ENCODE results near the gene PLXNB1.

GRCh38 chr3:48426944-48427629 lies 2.8 kb downstream of the PLXNB1 start:
- TF ChIP-seq POLR2A (IDR thresholded peaks at IDR 0.05) (no peak), CTCF (IDR thresholded peaks at IDR 0.05) (no peak), EP300 (IDR thresholded peaks at IDR 0.05; ENCODE audit: low read depth) (no peak), POLR2AphosphoS5 (IDR thresholded peaks at IDR 0.05) (no peak)
